Renal cortex interstitium (tissue), 11 donors: ENCODE data around the gene TRAPPC4. TPM values are rescaled to one million over a fixed set of nuclear protein-coding genes. Genes with fewer than 3 reads are reported as not detected.
A peak's percentile ranks its signal among the peaks of the same experiment; 100 is the strongest.
"Not testable (repeated sequence)": the region's sequence is repeated elsewhere in the genome, so short reads cannot be mapped to it uniquely, and the experiment has no call there.

Experiments used
- DNase-seq, 11 donors: peaks; one replicate each; pipeline ENCODE4 v3.0.0-alpha.2; 2013; ENCODE audit warnings: low read depth in 9 of 11, low spot score in 4 of 11; ENCODE audit errors: extremely low read depth in 1 of 11
- polyA plus RNA-seq, 3 donors: library from polyadenylated mRNA; unstranded; fragments of 120-200 nt; gene quantifications; one replicate each; pipeline ENCODE4 v1.2.1, GENCODE V29; 2013; ENCODE audit not compliant: insufficient read length in 3 of 3

Gene TRAPPC4
- polyA plus RNA-seq, 3 donors = 91.1 to 115 (median 102) TPM

- no peak for DNase-seq
Measured at GRCh38 chr11:119051440-119052162, 33.0 kb downstream of the TRAPPC4 start.

DNA sequence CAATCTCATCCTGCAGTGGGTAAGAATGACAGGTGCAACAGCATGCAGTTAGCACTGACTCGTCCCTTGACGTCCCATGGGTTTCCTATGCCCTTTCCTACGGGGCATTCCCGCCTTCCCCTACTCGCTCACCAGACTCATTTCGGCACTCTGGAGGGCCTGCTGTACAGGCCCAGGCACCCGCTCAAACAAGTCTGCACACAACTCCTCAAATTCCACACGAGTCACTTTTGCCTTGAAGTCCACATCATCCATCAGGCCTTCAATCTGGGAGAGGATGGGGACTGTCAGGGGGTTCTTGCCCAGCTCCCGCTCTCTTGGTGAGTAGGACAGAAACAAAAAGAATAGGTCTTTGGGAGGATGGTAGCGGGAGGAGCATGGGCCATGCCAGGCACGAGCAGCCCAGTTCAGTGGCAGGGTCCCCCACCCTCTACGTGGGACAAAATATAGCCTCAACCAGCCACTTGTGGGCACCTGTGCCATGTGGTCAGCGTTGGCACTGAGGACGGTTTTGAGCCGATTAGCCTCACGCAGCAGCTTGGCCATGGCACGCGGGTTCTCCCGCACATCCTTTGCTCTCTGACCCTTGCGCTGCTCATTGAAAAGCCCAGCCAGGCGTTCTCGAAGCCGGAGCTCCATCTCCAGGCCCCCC lies 33.7 kb downstream of the TRAPPC4 start:
- no peak for DNase-seq

GRCh38 chr11:119054418-119054817 lies 35.9 kb downstream of the TRAPPC4 start:
- no peak for DNase-seq

GRCh38 chr11:119055901-119056300 lies 37.3 kb downstream of the TRAPPC4 start:
- no peak for DNase-seq

DNA sequence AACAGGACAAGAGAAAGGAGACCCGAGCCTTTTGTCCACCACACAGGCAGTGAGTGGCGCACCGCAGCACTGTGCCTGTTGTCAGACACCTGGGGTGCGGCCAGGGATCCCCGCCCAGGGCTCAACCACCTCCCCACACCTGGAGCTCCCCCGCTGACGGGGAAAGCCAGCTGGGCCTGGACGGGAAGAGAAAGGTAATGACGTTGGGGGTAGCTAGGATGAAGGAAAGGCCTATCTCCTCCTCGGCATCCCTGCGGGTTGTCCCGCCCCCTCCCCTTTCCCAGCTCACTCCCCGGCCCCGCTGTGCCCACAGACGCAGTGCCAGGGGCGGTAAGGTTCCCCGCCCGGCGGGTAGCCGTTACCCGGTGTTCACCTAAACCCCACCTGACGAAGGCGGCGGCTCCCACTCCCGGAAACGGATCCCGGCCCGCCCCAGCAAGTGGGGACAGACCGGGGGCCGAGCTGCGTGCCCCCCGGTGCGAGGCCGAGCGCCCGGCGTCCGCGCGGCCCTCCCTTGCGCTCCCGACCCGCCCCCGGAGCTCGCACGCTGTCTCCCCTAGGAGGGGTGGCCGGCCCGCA lies 37.9 kb downstream of the TRAPPC4 start:
- no peak for DNase-seq

GRCh38 chr11:119057000-119057769 lies 38.6 kb downstream of the TRAPPC4 start, which contains the start of gene HYOU1:
Gene HYOU1, minus strand, starts transcription at chr11:119057205. Its CDS starts 1,045 bp downstream, at chr11:119056160.
- peak; percentile 81 to 97 (median 94) for DNase-seq

- not testable (repeated sequence) for DNase-seq
Measured at GRCh38 chr11:119059128-119059527, 40.6 kb downstream of the TRAPPC4 start.

GRCh38 chr11:119061256-119061655 lies 42.7 kb downstream of the TRAPPC4 start:
- DNase-seq = no peak

GRCh38 chr11:119062779-119063178 lies 44.2 kb downstream of the TRAPPC4 start:
- DNase-seq = no peak

DNA sequence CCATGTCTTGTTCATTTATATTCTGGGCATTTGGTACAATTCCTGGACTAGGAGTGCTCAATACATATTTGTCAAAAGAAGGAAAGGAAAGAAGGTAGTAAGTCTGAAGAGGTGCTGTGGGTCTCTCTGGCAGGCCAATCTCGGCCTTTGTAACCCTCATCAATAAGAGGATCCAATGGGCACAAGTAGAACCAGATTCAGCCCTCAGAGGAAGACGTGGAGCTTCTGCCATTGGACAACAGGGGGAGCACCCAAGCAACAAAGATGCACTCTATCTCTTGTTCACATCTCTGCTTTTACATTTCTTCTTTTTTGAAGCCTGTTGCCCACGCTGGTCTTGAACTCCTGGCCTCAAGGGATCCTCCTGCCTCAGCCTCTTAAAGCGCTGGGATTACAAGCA lies 46.8 kb downstream of the TRAPPC4 start:
- no peak for DNase-seq

- peak; percentile 86 to 95 (median 93) for DNase-seq
Measured at GRCh38 chr11:119067371-119068222, 49.0 kb downstream of the TRAPPC4 start, which contains the start of gene VPS11. Gene VPS11, plus strand, starts transcription at chr11:119067818. Its CDS starts 6 bp downstream, at chr11:119067824.

Other genes starting within 250 kb of the TRAPPC4 start
- 100 to 1,000 TPM; 128 to 145 (median 132) TPM for gene DDX6, start 227.6 kb upstream of the TRAPPC4 start, polyA plus RNA-seq
- not detected for gene CXCR5, start 134.9 kb upstream of the TRAPPC4 start, polyA plus RNA-seq
- gene BCL9L, start 92.8 kb upstream of the TRAPPC4 start, polyA plus RNA-seq = 10 to 100 TPM; 23.8 to 35.7 (median 33.5) TPM
- 1 to 10 TPM; 3.5 to 6.0 (median 5.9) TPM for gene UPK2, start 62.5 kb upstream of the TRAPPC4 start, polyA plus RNA-seq
- under 1 TPM in 1 of 3 donors, not detected in 2; 0.14 TPM for gene FOXR1, start 47.0 kb upstream of the TRAPPC4 start, polyA plus RNA-seq
- gene CENATAC, start 20.6 kb upstream of the TRAPPC4 start, polyA plus RNA-seq = 10 to 100 TPM; 17.2 to 46.3 (median 22.0) TPM
- gene RPS25, start 423 bp upstream of the TRAPPC4 start, polyA plus RNA-seq = 1,000 to 10,000 TPM; 1,021 to 1,242 (median 1,207) TPM
- 100 to 1,000 TPM in 2 of 3 donors, 10 to 100 TPM in 1; 95.1 to 108 (median 103) TPM for gene SLC37A4, start 12.1 kb downstream of the TRAPPC4 start, polyA plus RNA-seq
- gene HYOU1, start 38.4 kb downstream of the TRAPPC4 start, polyA plus RNA-seq = 100 to 1,000 TPM; 119 to 133 (median 120) TPM
- gene VPS11, start 49.1 kb downstream of the TRAPPC4 start, polyA plus RNA-seq = 10 to 100 TPM; 49.5 to 62.6 (median 53.6) TPM
- 10 to 100 TPM; 27.2 to 30.9 (median 30.0) TPM for gene HMBS, start 66.1 kb downstream of the TRAPPC4 start, polyA plus RNA-seq
- gene DPAGT1, start 83.1 kb downstream of the TRAPPC4 start, polyA plus RNA-seq = 10 to 100 TPM; 58.1 to 59.4 (median 58.1) TPM
- gene C2CD2L, start 88.6 kb downstream of the TRAPPC4 start, polyA plus RNA-seq = 10 to 100 TPM in 2 of 3 donors, 1 to 10 TPM in 1; 8.7 to 11.0 (median 10.8) TPM
- gene HINFP, start 102.8 kb downstream of the TRAPPC4 start, polyA plus RNA-seq = 10 to 100 TPM; 28.2 to 42.9 (median 29.1) TPM
- gene ABCG4, start 130.3 kb downstream of the TRAPPC4 start, polyA plus RNA-seq = 1 to 10 TPM in 2 of 3 donors, under 1 TPM in 1; 0.72 to 1.2 (median 1.1) TPM
- gene NLRX1, start 150.0 kb downstream of the TRAPPC4 start, polyA plus RNA-seq = 10 to 100 TPM in 2 of 3 donors, 1 to 10 TPM in 1; 8.9 to 15.1 (median 12.0) TPM
- 10 to 100 TPM; 14.6 to 20.6 (median 17.1) TPM for gene NHERF4, start 166.7 kb downstream of the TRAPPC4 start, polyA plus RNA-seq
- 10 to 100 TPM; 16.6 to 23.2 (median 20.3) TPM for gene CBL, start 187.6 kb downstream of the TRAPPC4 start, polyA plus RNA-seq